Activated T-helper 1 cell treated with anti-CD3 and anti-CD28 coated beads, Interleukin-2, amount 50 U/mL, for 16 hours (primary cell): ENCODE measurements around the gene CCDC85B.
A peak's percentile ranks its signal among the peaks of the same experiment; 100 is the strongest.
"Not testable (repeated sequence)": the region's sequence is repeated elsewhere in the genome, so short reads cannot be mapped to it uniquely, and the experiment has no call there.

Experiments used
- DNase-seq, 2 donors: peaks; one replicate each; pipeline ENCODE4 v3.0.0-alpha.2; 2020; ENCODE audit warnings: low read depth in 1 of 2, low spot score in 1 of 2

Gene CCDC85B

GRCh38 chr11:65890324-65891218, at the start of gene CCDC85B:
TSS of gene CCDC85B (plus strand) at chr11:65890673. CDS start at chr11:65890784, 111 bp downstream.
- DNase-seq: peak; percentile 94 to 97

DNA sequence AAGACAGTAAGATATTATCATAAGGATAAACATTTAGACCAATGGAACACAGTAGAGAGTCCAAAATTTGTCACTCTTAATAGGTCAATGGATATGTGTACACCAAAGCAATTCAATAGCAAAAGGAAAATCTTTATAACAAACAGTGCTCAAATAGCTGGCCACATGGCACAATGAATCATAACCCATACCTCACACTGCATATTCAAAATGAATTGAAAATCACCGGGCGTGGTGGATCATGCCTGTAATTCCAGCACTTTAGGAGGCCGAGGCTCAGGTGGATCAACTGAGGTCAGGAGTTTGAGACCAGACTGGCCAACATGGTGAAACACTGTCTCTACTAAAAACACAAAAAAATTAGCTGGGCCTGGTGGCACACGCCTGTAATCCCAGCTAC, 48.3 kb upstream of the CCDC85B start:
- no peak for DNase-seq

GRCh38 chr11:65843811-65844210, 46.7 kb upstream of the CCDC85B start:
- DNase-seq: no peak

DNA sequence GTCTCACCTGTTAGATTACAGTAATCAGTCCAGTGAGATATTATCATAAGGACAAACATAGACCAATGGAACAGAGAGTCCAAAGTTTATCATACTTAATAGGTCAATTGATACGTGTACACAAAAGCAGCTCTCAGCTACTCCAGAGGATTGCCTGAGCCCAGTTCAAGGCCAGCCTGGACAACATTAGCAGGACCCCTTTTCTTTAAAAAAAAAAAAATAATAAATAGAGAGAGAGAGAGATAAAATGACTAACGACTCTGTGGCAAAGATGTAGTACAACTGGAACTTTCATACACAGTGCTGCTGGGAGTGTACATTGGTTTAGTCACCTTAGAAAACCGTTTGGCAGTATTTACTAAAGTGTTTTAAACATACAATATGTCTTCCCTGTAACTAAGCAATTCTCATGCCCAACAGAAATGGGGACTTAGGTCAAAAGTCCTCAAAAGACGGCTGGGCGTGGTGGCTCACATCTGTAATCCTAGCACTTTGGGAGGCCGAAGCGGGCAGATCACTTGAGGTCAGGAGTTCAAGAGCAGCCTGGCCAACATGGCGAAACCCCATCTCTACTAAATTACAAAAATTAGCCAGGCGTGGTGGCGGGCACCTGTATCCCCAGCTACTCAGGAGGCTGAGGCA, 46.1 kb upstream of the CCDC85B start:
- DNase-seq: no peak

- no peak for DNase-seq
Observed at GRCh38 chr11:65847746-65848145, 42.7 kb upstream of the CCDC85B start.

DNA sequence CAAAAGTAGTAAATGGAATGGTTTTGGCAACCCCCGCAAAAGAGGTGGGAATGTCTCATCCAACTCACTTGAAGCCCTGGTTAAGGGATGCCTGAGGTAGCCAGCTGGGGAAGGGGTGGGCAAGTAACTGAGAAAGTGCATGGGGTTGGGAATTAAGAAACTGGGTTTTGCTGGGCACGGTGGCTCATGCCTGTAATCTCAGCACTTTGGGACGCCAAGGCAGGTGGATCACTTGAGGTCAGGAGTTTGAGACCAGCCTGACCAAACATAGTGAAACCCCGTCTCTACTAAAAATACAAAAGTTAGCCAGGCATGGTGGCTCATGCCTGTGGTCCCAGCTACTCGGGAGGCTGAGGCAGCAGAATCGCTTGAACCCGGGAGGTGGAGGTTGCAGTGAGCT, 41.8 kb upstream of the CCDC85B start:
- DNase-seq: not testable (repeated sequence)

DNA sequence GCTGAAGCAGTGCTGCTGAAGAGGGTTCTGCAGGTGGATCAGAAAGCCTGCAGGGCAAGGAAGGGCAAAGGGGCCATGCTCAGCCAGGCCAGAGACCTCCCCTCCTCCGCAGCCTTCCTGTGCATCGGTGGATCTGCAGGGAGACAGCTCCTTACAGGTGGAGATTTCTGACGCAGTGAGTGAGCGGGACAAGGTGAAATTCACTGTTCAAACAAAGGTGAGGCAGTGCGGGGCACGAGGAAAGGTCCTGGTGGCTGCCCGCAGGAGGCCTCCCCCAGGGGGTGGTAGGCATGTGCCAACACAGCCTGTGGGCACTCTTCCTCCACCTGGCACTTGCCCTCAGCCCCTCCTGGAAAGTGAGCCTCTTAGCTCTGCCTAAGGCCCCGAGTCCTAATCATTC, 41.1 kb upstream of the CCDC85B start:
- no peak for DNase-seq

DNA sequence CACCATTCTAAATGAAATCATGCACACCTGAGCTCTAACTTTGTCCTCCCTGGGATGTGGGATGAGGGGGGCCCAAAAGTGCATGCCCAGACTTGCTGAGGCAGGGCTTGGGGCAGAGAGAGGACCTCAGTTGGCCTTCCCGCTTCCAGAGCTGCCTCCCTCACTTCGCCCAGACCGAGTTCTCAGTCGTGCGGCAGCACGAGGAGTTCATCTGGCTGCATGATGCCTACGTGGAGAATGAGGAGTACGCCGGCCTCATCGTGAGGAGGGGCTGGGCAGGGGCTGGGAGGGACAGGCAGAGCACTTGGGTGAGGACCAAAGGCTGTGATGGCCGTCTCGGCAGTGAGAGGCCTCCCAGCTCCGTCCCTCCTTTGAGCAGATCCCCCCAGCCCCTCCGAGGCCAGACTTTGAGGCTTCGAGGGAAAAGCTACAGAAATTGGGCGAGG, 40.7 kb upstream of the CCDC85B start:
- DNase-seq: no peak

- DNase-seq: no peak
Observed at GRCh38 chr11:65850217-65851082, 40.0 kb upstream of the CCDC85B start.

- no peak for DNase-seq
Observed at GRCh38 chr11:65851083-65851579, 39.3 kb upstream of the CCDC85B start.

GRCh38 chr11:65851811-65852507, 38.5 kb upstream of the CCDC85B start:
- DNase-seq: no peak

DNA sequence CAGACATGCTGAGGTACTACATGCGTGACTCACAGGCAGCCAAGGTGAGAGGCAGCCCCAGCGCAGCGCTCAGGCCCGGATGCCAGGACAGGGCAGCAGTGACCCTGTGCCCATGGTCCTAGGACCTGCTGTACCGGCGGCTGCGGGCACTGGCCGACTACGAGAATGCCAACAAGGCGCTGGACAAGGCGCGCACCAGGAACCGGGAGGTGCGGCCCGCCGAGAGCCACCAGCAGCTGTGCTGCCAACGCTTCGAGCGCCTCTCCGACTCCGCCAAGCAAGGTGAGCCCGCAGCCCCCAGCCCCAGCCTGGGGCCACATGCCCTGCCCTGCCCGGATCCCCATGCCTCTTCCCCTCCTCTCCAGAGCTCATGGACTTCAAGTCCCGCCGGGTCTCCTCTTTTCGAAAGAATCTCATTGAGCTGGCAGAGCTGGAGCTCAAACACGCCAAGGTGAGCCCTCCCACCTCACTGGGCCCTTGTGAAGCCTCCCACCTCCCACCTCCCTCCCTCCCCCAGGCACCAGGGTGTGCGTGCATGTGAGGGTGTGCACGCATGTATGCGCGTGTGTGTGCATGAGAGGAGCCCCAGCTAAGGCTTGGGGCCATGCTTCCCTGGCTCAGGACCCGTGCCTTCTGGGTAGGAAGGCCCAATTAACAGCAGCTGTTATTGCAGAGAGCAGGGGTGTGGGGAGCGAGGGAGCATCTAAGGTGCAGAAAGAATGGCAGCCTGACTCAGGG, 37.8 kb upstream of the CCDC85B start:
- no peak for DNase-seq

DNA sequence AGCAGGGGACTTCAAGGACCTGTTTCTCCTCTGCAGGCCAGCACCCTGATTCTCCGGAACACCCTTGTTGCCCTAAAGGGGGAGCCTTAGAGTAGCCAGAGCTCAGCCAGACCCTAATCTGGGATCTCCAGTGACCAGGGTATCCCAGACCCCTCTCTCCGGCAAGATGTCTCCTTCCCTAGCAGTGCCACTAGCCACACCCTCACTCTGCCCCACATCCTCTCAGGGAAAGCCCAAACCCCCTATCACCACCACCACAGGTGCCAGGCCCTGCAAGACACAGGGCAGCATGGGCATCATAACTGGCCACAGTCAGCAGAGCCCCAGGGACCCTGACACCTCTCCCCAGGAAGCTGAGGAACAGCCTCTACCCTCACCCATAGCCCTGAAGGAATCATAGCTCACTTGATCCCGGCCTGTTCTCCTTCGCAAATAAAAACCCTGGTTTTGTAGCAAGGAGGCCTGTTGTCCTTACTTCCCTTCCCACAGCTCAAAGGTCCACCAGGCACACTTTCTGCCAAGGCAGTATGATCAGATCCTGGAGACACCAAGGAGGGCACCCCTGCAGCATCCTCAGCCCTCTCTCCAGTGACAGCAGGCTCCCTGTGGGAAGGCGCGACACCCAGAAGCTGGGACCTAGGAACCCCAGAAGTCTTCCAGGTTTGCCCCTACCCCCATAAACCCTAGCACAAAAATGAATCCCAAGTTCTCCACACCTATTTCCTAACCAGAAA, 37.1 kb upstream of the CCDC85B start:
- DNase-seq: no peak

DNA sequence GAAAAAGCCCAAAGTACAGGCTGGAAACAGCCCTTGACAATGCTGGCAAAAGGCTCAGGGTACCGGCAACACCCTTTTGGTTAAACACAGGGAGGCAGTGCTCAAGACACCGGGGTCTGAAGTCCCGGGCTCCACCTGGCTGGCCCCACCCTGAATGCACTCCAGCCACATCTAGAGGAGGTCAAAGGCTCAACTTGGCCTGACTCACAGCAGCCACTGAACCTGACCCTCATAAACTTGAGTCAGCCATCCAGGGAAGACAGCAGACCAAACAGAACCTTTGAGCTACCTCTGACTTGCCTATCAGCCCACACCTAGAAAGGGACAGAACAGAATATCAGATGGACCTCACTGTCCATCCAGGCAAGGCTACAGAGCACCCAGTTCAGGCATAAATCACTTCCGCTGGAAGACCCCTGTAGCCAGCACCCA, 36.3 kb upstream of the CCDC85B start:
- no peak for DNase-seq

DNA sequence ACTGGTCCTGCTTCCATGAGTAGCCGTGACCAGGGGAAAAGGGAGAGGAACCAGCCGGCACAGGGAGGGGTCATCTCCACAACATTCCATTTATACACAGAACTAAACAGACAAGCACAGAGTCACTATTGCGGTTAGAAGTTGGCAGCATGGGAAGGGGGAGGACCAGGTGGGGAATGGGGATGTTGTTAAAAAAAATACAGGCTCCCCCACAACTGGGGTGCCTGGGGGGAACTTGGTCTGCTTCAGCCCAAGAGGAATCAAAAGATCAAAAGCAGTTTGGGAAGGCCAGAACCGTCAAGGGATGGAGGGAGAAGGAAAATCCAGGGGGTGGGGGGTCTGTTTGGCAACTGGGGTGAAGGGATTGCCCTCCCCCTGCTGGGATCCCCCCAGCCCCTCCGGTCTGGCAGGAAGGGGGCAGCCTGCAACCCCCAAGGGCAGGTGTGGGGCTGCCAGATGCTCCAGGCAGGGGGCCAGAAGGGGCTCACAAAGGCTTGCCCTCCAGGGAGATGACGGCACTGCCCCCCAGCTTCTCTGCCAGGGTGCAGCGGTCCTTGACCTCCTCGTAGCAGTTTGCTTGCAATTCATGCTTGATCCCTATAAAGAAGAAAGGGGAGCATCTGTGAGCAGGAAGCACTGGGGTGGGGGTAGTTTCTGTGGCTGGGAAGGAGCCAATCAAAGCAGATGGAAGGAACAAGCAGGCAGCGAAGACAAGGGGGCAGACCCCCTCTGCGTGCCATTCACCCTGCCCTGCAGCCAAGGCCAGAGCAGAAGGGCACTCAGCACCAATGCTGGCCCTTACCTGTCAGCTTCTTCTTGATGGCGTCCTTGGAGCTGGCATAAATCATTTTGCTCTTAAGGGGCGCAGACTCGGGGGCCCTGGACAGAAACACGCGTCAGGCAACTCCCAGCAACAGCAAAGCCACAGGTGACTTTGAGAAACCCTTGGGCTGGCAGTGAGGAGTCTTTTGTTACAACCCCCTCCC, 35.3 kb upstream of the CCDC85B start:
- DNase-seq: no peak

GRCh38 chr11:65855927-65856363, 34.5 kb upstream of the CCDC85B start:
- no peak for DNase-seq

DNA sequence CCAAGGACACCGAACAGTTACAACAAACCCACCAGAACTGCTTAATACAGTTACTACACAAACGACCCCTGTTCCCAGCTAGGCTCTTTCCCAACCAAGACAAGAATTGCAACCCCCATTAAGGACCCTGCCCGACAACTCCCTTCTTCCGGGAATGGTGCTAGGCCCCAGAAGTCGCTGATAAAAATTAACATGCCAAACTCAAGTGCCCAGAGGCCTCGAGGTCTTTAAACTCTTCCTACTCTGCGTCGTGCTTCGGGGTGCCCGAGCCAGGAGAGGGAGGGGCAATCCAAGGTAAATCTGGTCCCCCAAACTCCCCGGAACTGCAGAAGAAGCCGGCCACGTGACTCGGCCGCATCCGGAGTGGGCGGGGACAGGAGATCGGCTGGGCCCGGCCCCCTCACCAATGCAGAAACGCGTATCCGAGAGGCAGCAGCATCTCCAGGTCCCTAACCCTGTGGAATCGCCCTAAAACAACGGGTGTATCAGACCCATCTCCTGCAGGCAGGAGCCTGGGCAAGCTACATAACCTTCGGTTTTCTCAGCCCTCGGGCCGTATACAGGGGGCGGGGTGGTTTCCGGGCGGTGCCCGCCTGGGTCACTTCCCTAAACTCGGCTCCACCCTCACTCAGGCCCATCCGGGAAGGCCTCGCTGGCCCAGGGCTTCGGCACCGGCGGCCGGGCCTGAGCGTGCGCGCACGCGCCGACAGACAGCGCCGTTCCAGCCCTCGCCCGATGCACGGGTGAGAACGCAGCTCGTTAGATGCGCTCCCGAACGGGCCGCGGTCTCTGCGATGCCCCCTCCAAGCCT, 33.6 kb upstream of the CCDC85B start:
- peak; percentile 75 to 76 for DNase-seq
